Ascending aorta (tissue), 2 donors: ENCODE results near the gene GRK5. TPM values are rescaled to one million over a fixed set of nuclear protein-coding genes. Genes with fewer than 3 reads are reported as not detected.
A peak's percentile ranks its signal among the peaks of the same experiment; 100 is the strongest.

Experiments used
- DNase-seq, 2 donors: peaks; one replicate each; pipeline ENCODE4 v3.0.0-alpha.2; 2019; ENCODE audit warnings: low spot score in 2 of 2
- H3K27ac ChIP-seq, 2 donors: fragments of 200-600 bp; sonication (generic); one replicate each; pipeline ENCODE4 v1.5.1; 2016 to 2017; ENCODE audit warnings: mild to moderate bottlenecking in 1 of 2
- H3K27me3 ChIP-seq: fragments of 200-600 bp; sonication (generic); one replicate; pipeline ENCODE4 v1.5.1; 2017
- H3K36me3 ChIP-seq, 2 donors: fragments of 200-600 bp; sonication (generic); one replicate each; pipeline ENCODE4 v1.5.1; 2016
- H3K4me1 ChIP-seq, 2 donors: fragments of 200-600 bp; sonication (generic); one replicate each; pipeline ENCODE4 v1.5.1; 2016 to 2017; ENCODE audit warnings: mild to moderate bottlenecking in 1 of 2
- H3K4me3 ChIP-seq, 2 donors: fragments of 200-600 bp; sonication (generic); one replicate each; pipeline ENCODE4 v1.5.1; 2016 to 2017; ENCODE audit warnings: mild to moderate bottlenecking in 1 of 2
- H3K9me3 ChIP-seq, 2 donors: fragments of 200-600 bp; sonication (generic); one replicate each; pipeline ENCODE4 v1.5.1; 2016
- CTCF ChIP-seq, 3 experiments: fragments of 200-600 bp in 2 of 3; fragments of 450-650 bp in 1 of 3; sonication (generic) in 2 of 3; IDR thresholded peaks; one replicate each; pipeline ENCODE4 v1.5.1; 2016 to 2019; ENCODE audit warnings: antibody characterized with exemption in 3 of 3, mild to moderate bottlenecking in 1 of 3, moderate library complexity in 1 of 3
- intact Hi-C: fragments of 100-400 bp; cut with DNase I; formaldehyde crosslinking; loops from one replicate; pipeline ENCODE4 v1.15.1; 2023
- total RNA-seq: library from RNA; depleted of rRNA; stranded (reverse); fragments of >200 nt; gene quantifications from one replicate; pipeline ENCODE4 v1.1.0, GENCODE V29; 2016

The GRK5 gene
- total RNA-seq, 1 donor from 2014 or later, result 75.5 TPM

DNA sequence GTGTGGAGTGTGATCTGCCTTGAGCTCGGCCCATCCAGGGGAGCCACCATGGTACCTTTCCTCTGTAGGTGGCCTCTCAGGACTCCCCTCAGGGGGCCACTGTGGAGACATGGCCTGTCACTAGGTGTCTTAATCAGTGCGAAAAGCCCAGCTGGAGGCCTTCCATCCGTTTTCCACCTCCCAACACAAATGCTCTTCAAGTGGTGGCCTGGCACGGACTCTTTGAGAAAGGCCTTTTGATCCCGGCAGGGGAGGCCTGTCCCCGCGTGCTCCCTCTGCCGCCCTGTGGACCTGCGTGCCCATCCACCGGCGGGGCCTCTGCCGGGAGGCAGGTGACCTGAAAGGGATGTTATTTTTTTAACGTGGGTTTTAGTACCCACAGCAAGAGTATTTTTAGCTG lies 185.6 kb downstream of the GRK5 start:
- Histone ChIP-seq H3K36me3 (peaks cover 11 to 14% of the 10 kb centered on the region in 2 donors), H3K4me3 (no peak overlapping the region), H3K9me3 (no peaks in the 10 kb centered on the region), H3K4me1 (peaks cover 4 to 13% of the 10 kb centered on the region in 2 donors), H3K27me3 (no peaks in the 10 kb centered on the region), H3K27ac (no peak overlapping the region)
- no peak for TF ChIP-seq CTCF (IDR thresholded peaks at IDR 0.05)
- intact Hi-C loops, result no loop called here
- no peak for DNase-seq

- Histone ChIP-seq H3K4me3 (no peak overlapping the region), H3K27ac (no peak overlapping the region), H3K9me3 (no peaks in the 10 kb centered on the region), H3K36me3 (peaks cover 11 to 16% of the 10 kb centered on the region in 2 donors), H3K27me3 (no peaks in the 10 kb centered on the region), H3K4me1 (peaks cover 4 to 13% of the 10 kb centered on the region in 2 donors)
- no peak for DNase-seq
- no peak for TF ChIP-seq CTCF (IDR thresholded peaks at IDR 0.05)
- intact Hi-C loops, result no loop called here
Measured at GRCh38 chr10:119393421-119393820, 186.1 kb downstream of the GRK5 start.

DNA sequence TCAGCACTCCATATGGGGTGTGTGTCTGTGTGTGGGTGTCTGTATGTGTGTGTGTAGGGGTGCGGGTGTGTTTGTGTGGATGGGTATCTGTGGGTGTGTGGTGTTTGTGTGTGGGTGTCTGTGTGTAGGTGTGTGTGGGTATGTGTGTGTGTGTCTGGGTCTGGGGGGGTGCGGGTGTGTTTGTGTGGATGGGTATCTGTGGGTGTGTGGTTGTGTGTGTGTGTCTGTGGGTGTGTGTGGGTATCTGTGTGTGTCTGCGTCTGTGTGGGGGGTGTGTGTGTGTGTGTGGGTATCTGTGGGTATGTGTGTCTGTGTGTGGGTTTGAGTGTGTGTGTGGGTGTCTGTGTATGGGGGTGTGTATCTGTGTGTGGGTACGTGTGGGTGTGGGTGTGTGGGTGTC lies 186.5 kb downstream of the GRK5 start:
- Histone ChIP-seq H3K27me3 (no peaks in the 10 kb centered on the region), H3K4me1 (peaks cover 4 to 13% of the 10 kb centered on the region in 2 donors), H3K9me3 (no peaks in the 10 kb centered on the region), H3K4me3 (no peak overlapping the region), H3K27ac (no peak overlapping the region), H3K36me3 (peaks cover 8 to 16% of the 10 kb centered on the region in 2 donors)
- intact Hi-C loops, result no loop called here
- no peak for TF ChIP-seq CTCF (IDR thresholded peaks at IDR 0.05)
- DNase-seq, result no peak

- H3K36me3 ChIP-seq, result peaks cover 15 to 16% of the 10 kb centered on the region in 2 donors
- peaks cover 4 to 13% of the 10 kb centered on the region in 2 donors for H3K4me1 ChIP-seq
- peak overlapping the region; percentile 13 to 63 for H3K27ac ChIP-seq
- no peak for DNase-seq
- intact Hi-C loops, result no loop called here
- H3K4me3 ChIP-seq, result no peak overlapping the region
- H3K27me3 ChIP-seq, result no peaks in the 10 kb centered on the region
- no peak for TF ChIP-seq CTCF (IDR thresholded peaks at IDR 0.05)
- H3K9me3 ChIP-seq, result no peaks in the 10 kb centered on the region
Measured at GRCh38 chr10:119394657-119395279, 187.4 kb downstream of the GRK5 start.

GRCh38 chr10:119395280-119396007 lies 188.1 kb downstream of the GRK5 start:
- H3K4me1 ChIP-seq, result peaks cover 4 to 13% of the 10 kb centered on the region in 2 donors
- no peak for DNase-seq
- peaks cover 16 to 20% of the 10 kb centered on the region in 2 donors for H3K36me3 ChIP-seq
- TF ChIP-seq CTCF (IDR thresholded peaks at IDR 0.05), result no peak
- H3K27ac ChIP-seq, result peak overlapping the region; percentile 13 to 63
- intact Hi-C loops, result no loop called here
- no peaks in the 10 kb centered on the region for H3K9me3 ChIP-seq
- no peak overlapping the region for H3K4me3 ChIP-seq
- no peaks in the 10 kb centered on the region for H3K27me3 ChIP-seq
